ENCODE measurements around the gene OTOS.

The OTOS gene

DNA sequence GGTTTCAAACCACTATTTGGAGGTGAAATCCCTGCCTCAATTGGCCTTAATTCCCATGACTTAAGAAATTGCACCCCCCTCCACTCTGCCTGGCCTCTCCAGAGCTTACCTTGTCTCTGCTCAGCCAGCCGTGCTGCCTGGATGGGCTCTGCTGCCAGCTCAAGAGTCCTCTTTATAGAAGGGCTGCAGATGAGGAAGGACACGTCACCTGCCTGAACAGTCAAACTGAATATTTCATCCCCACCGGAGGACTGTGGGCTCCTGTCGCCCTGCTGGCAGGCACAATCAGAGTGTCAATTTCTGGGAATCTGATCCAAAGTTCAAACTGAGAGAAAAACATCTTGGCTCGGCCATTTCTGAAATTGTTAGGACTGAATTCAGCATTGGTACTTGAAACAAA, at the start of gene OTOS:
TSS of gene OTOS (minus strand) at position 148 of the 400 bp plus-strand sequence. CDS start 332 bp downstream, outside the sequence.
- no peak for DNase-seq

DNA sequence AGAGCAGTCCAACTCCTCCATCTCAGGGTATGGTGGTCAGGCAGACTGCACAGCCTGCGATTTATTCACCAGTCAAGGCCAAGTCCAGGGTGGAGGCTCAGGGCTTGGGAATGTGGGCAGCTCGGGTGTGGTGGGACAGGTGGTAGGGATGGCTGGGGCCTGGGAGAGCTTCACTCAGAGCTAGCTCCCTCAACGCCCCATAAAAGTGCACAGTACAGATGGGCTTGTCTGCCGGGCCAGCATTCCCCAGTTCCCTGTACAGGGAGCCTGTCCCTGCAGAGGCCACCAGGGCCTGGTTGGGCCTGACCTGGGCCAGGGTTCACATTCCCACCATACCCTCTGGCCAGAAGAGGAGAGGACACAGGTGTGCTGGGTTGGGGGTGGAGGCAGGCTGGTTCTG, 49.2 kb upstream of the OTOS start:
- no peak for DNase-seq

DNA sequence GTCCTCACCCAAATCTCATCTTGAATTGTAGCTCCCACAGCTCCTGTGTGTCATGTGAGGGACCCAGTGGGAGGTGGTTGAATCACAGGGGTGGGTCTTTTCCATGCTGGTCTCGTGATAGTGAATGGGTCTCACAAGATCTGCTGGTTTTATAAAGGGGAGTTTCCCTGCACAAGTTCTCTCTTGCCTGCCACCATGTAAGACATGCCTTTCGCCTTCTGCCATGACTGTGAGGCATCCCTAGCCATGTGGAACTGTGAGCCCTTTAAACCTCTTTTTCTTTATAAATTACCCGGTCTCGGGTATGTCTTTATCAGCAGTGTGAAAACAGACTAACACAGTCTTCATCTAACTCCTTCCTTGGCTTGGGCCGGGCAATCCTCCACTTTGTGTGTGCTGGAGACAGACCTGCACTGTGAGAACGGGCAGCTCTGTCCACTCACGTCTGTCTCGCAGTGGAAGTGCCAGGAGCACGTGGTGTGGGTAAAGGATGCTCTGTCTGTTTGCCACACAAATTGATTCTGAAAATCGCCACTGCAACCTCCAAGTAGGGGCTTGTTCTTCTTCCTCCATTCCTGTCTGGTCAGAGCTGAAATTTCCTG, 47.6 kb upstream of the OTOS start:
- no peak for DNase-seq

DNA sequence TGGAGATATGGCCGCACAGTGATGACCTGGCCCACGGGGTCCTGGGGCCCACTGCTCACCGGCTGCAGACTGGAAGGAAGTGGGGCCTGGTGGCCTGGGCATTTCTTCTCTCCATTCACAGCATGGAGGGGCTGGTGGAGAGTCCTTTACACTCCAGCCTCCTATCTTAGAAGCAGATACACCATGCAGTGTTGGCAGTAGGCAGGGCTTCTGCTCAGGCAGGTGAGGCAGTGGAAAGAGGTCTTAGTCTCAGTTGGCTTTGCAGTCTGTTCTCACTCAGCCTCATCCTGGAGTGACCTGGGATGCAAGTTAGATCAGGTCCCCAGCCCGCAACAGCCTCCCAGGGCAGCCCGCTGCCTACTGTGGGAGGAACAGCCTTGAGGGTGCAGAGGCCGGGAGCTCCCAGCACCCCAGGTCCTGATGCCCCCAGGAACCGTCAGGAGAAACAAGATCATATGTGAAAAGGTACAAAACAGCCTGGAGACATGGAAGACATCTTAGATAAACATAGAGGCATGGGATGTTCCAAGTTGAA, 45.8 kb upstream of the OTOS start:
- no peak for DNase-seq

DNA sequence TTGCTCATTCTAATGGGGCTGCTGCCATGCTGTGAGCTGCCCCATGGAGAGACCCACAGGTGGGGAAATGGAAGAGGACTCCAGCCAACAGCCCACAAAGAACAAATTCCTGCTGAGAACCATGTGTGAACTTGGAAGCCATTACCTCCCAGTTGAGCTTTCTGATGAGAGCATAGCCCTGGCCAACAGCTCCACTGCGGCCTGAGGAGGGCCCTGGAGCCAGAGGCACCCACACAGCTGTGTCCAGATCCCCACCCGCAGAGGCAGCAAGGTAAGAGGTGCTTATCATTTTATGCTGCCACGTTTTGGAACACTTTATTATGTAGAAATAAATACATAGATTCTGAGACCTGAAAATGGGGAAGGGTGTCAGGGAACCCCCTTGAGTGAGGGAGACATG, 44.2 kb upstream of the OTOS start:
- DNase-seq, result no peak

DNA sequence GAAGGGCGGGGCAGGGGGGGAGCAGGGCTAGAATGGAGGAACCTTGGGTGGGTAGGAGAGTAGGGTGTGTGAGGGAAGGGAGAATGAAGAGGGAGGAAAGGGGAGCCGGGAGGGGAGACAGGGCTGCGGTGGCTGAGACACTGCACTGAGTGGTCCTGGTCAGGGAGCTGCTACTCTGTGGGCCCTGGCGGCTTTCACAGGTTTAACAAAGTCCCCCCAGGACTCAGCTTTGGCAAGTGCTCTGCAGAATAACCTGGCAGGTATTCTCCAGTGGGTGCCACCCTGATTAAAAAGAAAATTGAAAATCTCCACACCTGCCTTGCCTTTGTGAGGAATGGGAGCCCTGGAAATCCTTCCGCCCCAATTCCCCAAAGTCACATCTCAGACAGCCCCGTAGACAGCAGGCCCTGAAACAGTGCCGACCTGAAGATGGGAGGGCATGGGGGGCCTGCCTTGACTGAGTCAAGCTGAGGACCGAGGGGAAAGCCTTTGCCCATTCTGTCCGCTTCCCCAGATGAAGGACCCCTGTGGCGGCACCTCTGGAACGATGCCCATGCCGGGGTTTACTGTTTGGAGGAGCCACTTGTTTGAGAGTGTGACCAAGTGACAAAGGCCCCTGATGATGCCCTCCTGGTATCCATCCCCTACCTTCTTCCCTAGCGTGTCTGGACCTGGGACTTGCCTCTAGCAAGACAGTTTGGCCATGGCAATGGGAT, 43.6 kb upstream of the OTOS start:
- no peak for DNase-seq

DNA sequence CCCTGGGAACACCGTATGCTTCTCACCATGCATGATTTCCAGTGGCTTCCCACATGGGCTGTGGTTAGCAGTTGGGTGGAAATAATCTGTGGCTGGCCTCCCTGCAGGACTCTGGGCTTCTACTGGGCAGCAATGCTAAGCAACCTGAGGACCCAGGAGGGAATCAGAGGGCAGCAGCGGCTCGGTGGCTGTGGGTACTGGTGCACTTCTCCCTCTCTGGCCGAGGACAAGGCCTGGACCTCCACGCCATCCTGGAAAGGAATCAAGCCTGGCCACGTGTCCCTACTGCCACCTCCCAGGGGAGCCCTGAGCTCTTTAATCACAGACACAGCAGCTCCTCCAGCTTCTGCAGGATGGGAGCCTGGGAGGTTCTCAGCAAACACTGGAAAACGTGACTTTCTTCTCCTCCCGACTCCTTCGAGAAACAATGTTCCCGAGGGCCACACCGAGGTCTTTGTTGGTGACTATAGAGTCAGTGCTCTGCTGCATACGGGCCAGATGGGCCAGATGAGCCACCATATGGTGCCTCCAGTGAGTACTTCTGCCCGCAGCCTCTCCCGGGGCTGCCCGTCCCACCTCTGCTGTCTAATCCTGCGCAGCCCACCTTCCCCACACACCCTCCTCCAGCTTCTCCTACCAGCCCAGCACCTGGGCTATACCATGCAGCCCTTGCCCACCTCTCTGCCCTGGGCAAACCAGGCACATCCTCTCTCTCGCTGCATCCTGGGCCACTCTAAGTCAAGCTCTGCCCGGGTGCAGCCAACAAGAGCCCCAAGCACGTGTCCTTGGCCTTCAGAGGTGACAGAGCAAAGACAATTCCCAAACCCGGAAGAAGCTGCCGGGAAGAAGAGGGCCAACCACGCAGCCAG, 42.8 kb upstream of the OTOS start:
- DNase-seq, result no peak

DNA sequence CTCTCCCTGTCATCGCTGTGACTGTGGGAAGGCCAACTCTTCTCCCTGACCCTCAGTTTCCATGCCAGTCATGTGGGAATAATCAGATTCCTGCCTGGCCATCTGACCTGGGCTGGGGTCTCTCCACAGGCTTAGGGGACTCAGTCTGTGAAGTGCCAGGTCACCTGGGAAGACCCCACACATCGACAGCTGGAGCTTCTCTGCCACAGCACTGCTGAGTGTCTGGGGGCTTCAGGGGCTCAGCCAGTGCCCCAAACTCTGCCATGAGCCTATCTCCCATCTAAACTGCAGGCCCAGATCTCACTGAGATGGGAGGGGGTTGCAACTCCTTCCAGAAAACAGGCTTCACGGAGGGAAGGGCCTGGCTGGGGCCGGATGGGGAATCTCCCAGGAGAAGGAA, 42.0 kb upstream of the OTOS start:
- no peak for DNase-seq

DNA sequence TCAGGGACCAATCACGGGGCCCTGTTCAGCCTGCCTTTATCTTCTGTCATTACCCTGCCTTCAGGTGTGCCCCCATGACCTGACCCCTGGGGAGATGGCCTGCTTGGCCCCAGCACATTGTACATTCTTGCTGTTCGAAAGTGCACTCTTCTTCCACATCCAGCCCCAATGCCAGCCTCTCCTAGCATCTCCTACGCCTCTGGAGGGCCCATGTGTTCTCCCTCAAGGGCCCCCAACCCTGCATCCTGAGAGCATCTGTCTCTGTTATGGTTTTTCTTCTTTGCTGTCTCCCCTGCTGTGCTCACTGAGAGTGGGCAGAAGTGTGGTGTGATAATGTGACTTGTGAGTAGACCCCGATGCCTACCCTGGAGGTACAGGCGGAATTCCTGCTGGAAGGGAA, 41.5 kb upstream of the OTOS start:
- DNase-seq, result no peak

DNA sequence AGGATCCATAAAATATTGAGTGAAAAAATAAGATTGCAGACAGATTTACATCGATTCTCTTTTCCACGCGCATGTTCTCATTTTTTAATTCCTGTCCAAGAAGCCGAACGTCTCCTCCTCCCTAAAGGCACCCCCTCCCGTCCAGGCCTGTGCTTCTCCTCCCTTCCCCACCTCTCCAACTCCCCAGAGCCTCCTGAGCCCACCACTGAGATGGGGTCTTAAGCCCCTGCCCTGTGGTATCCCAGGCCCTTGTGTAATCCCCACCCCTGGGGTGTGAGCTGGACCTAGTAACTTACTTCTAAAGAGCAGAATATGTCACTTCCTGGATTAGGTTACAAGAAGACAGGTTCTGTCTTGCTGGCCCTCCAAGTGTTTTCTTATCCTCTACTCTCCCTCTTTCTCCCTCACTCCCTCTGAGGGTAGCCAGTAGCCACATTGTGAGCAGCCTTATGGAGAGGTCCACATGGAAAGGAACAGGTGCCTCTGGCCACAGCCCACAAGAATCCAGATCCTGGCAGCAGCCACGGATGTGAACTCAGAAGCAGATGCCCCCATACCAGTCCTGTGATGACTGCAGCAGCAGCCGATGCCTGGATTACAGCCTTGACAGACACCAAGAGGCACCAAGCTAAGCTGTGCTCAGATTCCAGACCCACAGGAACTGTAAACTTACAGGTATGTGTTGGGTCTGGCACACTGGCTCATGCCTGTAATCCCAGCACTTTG, 39.6 kb upstream of the OTOS start:
- DNase-seq, result no peak

DNA sequence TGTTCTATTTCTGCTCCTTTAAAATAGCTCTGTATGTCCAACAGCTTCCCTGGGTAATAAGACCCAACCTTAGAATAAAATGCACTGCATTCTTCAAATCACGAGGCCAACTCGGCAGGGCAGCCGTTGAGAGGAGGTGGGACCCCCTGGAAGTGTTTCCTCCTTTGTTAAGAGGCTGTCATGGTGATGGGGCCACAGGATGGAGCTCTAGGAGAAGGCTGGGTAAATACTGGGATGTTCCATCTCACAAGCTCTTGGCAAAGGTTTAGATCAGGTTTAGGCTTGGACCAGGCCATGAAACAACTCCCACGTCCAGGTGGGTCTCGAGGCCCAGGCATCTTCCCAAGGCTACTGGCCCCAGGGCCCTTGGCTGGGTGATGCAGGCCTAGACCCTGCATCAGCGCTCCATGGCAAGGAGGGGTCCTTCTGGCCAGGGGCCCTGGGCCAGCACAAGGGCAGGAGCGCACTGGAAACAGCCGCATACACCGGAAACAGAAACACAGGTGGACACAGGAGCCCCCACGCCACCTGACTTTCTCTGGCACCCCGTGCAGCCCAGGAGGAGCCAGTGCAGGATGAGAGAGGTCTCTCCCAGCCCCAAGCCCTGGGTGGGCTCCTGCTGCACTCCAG, 38.8 kb upstream of the OTOS start:
- DNase-seq, result no peak

DNA sequence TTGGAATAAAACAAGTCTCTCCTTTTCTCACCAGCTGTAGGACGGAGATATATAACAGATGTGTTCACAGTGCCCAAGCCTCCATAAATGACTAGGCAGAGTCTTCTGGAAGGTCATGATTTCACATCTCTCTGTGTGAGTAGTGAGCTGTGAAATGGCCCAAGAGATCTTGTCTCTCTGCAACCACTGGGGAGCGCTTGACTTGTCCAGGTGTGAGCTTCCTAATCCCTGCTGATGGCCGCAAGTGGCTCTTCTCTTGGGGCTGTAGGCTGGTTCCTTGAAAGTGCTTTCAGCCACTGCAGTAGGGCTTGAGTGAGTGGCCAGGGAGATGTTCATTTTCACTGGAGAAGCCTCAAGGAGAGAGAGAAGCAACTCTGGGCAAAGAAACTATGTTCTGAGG, 38.1 kb upstream of the OTOS start:
- no peak for DNase-seq

DNA sequence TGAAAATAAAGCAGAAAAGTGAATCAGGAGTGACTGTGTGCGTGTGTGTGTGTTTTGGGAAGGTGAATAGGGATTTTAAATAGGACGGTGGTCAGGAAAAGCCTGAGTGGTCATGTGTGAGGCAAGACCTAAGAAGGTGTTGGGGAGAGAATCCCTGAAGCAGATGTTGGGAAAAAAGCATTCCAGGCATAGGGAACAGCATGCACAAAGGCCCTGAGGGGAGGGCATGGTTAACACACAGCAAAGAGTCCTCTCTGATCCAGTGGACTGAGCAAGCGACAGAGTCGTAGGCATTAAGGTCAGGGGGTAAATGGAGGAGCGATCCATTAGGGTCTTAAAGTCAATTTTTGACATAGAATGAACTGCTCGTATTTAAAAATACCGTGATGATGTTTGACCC, 34.0 kb upstream of the OTOS start:
- no peak for DNase-seq

DNA sequence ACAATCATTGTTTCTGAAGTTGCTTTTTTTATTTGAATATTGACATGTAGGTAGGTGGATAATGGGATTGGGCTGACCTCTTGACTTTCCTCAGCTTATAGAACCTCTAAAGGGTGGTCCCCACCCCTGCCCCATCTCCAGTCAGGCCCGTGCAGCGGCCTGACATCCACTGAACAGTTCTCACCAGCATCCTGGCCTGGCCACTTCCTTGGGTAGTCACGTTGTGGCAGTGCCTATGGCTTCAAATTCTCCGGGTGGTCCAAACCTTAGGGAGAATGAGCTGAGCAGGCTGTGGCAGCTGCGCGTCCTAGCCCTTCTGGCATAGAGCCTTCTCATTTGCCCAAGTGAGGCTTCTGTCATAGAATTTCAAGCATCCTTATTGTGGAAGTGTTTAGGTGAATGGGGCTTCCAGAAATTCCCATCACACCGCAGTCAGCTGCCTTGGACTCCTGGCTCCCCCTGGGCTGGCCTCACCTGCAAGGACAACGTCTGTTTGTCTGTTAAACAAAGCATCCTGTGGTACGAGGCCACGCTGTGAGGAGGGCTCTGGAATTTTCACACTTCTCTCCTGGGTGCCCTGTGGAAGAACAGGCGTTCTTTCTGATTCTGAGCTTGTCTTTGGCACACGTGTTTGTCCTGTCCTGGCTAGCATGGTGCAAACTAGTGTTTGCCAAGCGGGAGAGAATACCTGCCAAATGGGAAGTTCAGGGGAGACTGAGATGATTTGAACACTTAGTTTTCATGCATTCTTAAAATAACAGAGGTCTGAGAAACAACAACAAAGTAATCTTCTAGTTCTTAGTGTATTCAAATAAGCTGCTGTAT, 31.8 kb upstream of the OTOS start:
- DNase-seq, result no peak

DNA sequence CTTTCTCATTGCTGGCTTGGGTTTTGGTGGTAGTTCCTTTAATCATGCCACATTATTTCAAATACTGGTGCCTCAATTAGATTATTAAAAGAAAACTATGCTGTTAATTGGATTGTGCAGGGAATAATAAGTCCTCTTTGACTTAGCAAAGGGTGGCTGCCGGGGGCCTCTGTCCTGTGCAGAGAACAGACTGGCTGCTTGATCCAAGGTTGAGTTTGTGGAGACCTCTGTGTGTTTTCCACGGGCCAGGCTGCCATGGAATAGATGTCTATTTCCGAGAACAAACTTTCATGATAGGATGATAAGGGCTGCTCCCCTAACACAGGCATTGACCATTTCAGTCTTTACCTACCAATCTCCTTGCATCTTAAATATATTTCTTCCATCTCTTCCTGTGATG, 30.4 kb upstream of the OTOS start:
- no peak for DNase-seq

DNA sequence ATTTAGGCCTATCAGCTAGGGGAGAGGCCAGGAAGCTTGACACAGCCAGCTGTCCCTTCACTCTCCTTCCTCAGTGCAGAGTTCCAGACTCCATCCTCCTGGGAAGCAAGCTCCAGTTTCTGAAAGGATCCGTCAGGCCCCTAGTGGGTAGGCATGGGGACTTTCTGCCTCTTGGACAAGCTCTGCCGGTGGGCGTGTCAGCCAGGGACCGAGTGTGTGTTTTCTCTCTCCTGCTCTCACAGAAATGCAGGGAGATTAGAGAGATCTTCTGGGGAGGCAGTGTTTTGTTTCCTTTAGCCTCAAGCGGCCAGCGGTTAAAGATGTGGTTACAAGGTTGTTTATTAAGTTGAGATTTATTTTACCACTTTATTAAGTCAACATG, 29.9 kb upstream of the OTOS start:
- DNase-seq, result no peak

DNA sequence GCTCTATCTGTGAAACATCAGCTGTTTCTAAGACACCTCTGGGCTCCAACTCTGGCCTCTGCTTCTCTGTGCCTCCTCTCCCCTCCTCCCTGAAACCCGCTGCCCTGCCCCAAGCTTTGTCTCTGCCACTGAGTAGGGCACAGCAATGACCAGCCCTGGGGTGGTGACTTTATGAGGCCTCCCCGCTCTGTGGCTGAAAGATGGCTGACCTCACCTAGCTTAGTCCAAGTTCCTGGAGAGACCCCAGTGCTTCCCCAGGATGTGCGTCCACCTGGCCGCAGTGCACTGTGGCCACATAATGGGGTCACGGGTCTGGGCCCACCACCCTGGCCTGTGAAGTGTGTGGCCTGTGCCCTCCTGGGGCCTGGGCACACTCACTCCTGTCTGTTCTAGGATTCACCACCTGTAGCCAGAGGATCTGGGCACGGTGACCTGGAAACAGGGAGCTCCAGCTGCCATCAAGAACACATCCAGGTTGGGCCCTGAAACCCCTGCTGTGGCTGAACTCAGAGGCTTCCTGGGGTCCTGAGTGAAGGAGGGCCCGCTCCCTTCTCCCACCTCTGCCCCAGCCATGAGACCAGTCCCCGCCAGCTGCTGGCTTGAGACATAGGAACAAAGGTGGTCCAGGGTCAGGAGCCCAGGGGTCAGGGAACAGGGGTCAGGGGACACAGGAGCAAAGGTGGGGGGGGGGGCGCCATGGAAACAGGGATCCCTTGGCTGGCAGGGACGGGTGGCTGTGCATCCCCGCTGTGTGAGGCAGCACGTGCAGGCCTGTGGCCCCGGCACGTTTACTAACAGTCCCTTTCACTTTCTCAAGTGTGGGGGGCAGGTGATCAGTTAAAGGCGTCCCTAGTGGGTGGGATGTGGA, 29.3 kb upstream of the OTOS start:
- no peak for DNase-seq

DNA sequence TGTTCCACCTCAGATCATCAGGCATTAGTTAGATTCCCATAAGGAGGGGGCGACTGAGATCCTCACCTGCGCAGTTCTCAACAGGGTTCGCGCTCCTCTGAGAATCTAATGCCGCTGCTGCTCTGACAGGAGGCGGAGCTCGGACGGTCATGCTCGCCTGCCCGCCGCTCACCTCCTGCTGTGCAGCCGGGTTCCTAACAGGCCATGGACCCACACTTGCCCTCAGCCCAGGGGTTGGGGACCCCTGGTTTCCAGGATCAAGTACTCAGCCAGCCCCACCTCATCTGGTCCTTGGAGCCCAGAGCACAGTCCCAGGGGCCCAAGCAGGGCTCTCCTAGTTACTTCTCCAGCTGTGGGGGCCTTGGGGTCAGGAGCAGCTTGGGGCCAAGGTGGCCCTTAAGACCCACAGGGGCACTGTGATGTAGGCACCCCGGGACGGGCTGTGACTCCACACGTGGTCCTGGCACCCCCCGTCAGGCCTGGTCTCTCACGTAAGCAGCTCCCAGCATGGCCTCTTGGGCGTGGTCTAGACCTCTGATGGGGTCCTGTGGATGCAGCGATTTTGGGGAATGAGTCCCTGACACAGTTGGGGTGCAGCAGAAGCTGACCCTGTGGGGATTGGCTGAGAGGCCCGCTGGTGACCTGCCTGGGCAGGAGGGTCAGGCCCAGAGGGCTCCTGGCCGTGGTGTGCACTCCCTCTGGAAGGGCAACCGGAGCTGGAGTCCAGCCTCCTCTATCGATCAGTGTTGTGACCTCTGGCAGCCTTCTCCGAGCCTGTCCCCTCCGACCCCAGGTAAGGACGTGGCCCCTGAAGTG, 28.3 kb upstream of the OTOS start:
- DNase-seq, result no peak

DNA sequence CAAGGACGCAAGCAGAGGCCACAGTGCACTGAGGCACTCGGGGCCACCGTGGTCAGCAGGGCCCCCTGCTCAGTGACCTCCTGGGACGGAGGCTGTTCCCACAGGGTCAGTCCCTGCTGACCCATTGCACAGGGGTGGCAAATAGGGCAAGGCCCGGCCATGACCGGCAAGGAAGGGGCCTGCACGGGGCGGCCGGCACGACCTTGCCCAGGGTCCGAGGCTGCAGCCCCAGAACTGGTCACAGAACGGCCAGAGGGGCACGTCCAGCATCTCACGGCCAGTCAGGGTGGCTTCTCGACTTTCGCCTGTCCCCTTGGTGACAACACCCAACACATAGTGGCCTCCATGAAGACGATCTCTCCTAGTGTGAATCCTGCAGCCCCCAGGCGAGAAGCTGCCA, 27.6 kb upstream of the OTOS start:
- no peak for DNase-seq

DNA sequence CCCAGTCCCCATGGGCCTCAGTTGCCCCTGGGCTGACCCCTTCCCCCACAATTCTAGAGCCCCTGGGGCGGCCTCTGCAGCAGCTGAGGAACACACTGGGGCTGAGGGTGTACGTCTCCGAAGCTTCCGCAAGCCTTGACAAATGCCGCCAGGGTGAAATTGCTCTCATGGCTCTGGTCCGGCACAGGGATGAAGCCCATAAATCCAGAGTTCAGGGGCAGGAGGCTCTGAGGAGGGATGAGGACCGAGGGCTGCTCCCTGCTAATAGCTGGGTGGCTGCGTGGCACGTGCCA, 27.1 kb upstream of the OTOS start:
- DNase-seq, result no peak
